H9 (cell line): ENCODE data around the gene ARHGEF7. TPM values are rescaled to one million over a fixed set of nuclear protein-coding genes. Genes with fewer than 3 reads are reported as not detected.
A peak's percentile ranks its signal among the peaks of the same experiment; 100 is the strongest.

Experiments used
- DNase-seq: peaks from one replicate; pipeline ENCODE4 v3.0.0-alpha.2; 2017
- H2AFZ ChIP-seq: one replicate; pipeline ENCODE4 v1.6.1; 2013; ENCODE audit warnings: mild to moderate bottlenecking, low read length, control low read depth, moderate library complexity
- H2AK5ac ChIP-seq: 2 replicates; pipeline ENCODE4 v1.6.1; 2013; ENCODE audit warnings: low read length, control low read depth, mixed read lengths; ENCODE audit not compliant: insufficient read length
- H2BK120ac ChIP-seq: one replicate; pipeline ENCODE4 v1.6.1; 2013; ENCODE audit warnings: low read depth, mild to moderate bottlenecking, low read length, control low read depth, inconsistent platforms; ENCODE audit not compliant: poor library complexity, severe bottlenecking
- H2BK12ac ChIP-seq: 2 replicates; pipeline ENCODE4 v1.6.1; 2013; ENCODE audit warnings: low read length, control low read depth, mixed read lengths, low read depth; ENCODE audit not compliant: insufficient read length
- H2BK15ac ChIP-seq: 2 replicates; pipeline ENCODE4 v1.6.1; 2013; ENCODE audit warnings: low read depth, low read length, control low read depth
- H2BK20ac ChIP-seq: one replicate; pipeline ENCODE4 v1.6.1; 2013; ENCODE audit warnings: low read depth, mild to moderate bottlenecking, low read length, control low read depth, inconsistent platforms; ENCODE audit not compliant: poor library complexity, severe bottlenecking
- H2BK5ac ChIP-seq: 2 replicates; pipeline ENCODE4 v1.6.1; 2013; ENCODE audit warnings: low read length, control low read depth, mixed read lengths; ENCODE audit not compliant: insufficient read length
- H3K14ac ChIP-seq: 2 replicates; pipeline ENCODE4 v1.6.1; 2013; ENCODE audit warnings: low read length, control low read depth; ENCODE audit not compliant: insufficient read depth
- H3K18ac ChIP-seq: 2 replicates; pipeline ENCODE4 v1.6.1; 2013; ENCODE audit warnings: low read depth, mild to moderate bottlenecking, mixed read lengths, low read length, control low read depth; ENCODE audit not compliant: insufficient read length
- H3K23ac ChIP-seq: 2 replicates; pipeline ENCODE4 v1.6.1; 2013; ENCODE audit warnings: low read length, control low read depth, mixed read lengths, low read depth; ENCODE audit not compliant: insufficient read length
- H3K23me2 ChIP-seq: 2 replicates; pipeline ENCODE4 v1.6.1; 2013; ENCODE audit warnings: low read depth, mild to moderate bottlenecking, mixed read lengths, low read length, control low read depth; ENCODE audit not compliant: insufficient read length, poor library complexity, severe bottlenecking
- H3K27ac ChIP-seq: 2 replicates; pipeline ENCODE4 v1.5.1; 2013; ENCODE audit warnings: low read length, control low read depth, mixed read lengths, low read depth; ENCODE audit not compliant: insufficient read length
- H3K27me3 ChIP-seq: 2 replicates; pipeline ENCODE4 v1.6.1; 2013; ENCODE audit warnings: low read length, control low read depth, inconsistent platforms; ENCODE audit not compliant: insufficient read depth
- H3K4ac ChIP-seq: 2 replicates; pipeline ENCODE4 v1.6.1; 2013; ENCODE audit warnings: low read depth, mild to moderate bottlenecking, control low read depth, inconsistent platforms, low read length, moderate library complexity
- H3K4me1 ChIP-seq: 2 replicates; pipeline ENCODE4 v1.6.1; 2013; ENCODE audit warnings: low read length, control low read depth, inconsistent platforms; ENCODE audit not compliant: insufficient read depth
- H3K4me2 ChIP-seq: 2 replicates; pipeline ENCODE4 v1.6.1; 2013; ENCODE audit warnings: low read length, control low read depth, mixed read lengths; ENCODE audit not compliant: insufficient read length, insufficient read depth
- H3K56ac ChIP-seq: 2 replicates; pipeline ENCODE4 v1.6.1; 2013; ENCODE audit warnings: low read depth, mild to moderate bottlenecking, mixed read lengths, low read length, control low read depth; ENCODE audit not compliant: insufficient read length
- H3K79me1 ChIP-seq: 2 replicates; pipeline ENCODE4 v1.6.1; 2013; ENCODE audit warnings: low read depth, mild to moderate bottlenecking, moderate library complexity, low read length, control low read depth, inconsistent platforms; ENCODE audit not compliant: insufficient read depth, poor library complexity, severe bottlenecking
- H3K79me2 ChIP-seq: 2 replicates; pipeline ENCODE4 v1.6.1; 2013; ENCODE audit warnings: low read length, control low read depth, inconsistent platforms; ENCODE audit not compliant: insufficient read depth
- H3K9ac ChIP-seq: 2 replicates; pipeline ENCODE4 v1.6.1; 2013; ENCODE audit warnings: low read length, control low read depth, mixed read lengths; ENCODE audit not compliant: insufficient read length; ENCODE audit errors: extremely low read depth
- H3K9me3 ChIP-seq: one replicate; pipeline ENCODE4 v1.6.1; 2013; ENCODE audit warnings: low read depth, low read length, inconsistent platforms; ENCODE audit not compliant: control insufficient read depth
- H3T11ph ChIP-seq: one replicate; pipeline ENCODE4 v1.6.1; 2013; ENCODE audit warnings: mild to moderate bottlenecking, low read length, control low read depth, inconsistent platforms
- H4K20me1 ChIP-seq: one replicate; pipeline ENCODE4 v1.6.1; 2013; ENCODE audit not compliant: control insufficient read depth, insufficient read length, insufficient read depth
- H4K5ac ChIP-seq: 2 replicates; pipeline ENCODE4 v1.6.1; 2013; ENCODE audit warnings: low read depth, mild to moderate bottlenecking, mixed read lengths, low read length, control low read depth; ENCODE audit not compliant: insufficient read length
- H4K8ac ChIP-seq: replicated peaks from 2 replicates; pipeline ENCODE4 v1.6.1; 2013; ENCODE audit warnings: low read length, control low read depth, mixed read lengths, low read depth; ENCODE audit not compliant: insufficient read length
- H4K91ac ChIP-seq: 2 replicates; pipeline ENCODE4 v1.6.1; 2013; ENCODE audit warnings: low read depth, mild to moderate bottlenecking, moderate library complexity, mixed read lengths, low read length, control low read depth; ENCODE audit not compliant: insufficient read length
- H3K27ac Mint-ChIP-seq, 3 experiments: 2 replicates in 2 of 3; 3 replicates in 1 of 3; pipeline ENCODE4 v1.8.0; 2020 to 2021; ENCODE audit warnings: mixed read lengths in 3 of 3, mild to moderate bottlenecking in 1 of 3, moderate library complexity in 1 of 3
- H3K27me3 Mint-ChIP-seq: 2 replicates; pipeline ENCODE4 v1.8.0; 2021; ENCODE audit warnings: low read depth, mild to moderate bottlenecking, moderate library complexity, mixed read lengths
- H3K36me3 Mint-ChIP-seq, 3 experiments: 2 replicates in 2 of 3; 3 replicates in 1 of 3; pipeline ENCODE4 v1.8.0; 2020 to 2021; ENCODE audit warnings: low read depth in 3 of 3, mixed read lengths in 3 of 3; ENCODE audit not compliant: insufficient read depth in 1 of 3
- H3K4me1 Mint-ChIP-seq, 2 experiments: 2 replicates each; pipeline ENCODE4 v1.8.0; 2020; ENCODE audit warnings: mixed read lengths in 2 of 2
- H3K4me3 Mint-ChIP-seq, 2 experiments: 2 replicates in 1 of 2; 3 replicates in 1 of 2; pipeline ENCODE4 v1.8.0; 2020 to 2021; ENCODE audit warnings: mild to moderate bottlenecking in 2 of 2, mixed read lengths in 2 of 2, moderate library complexity in 1 of 2
- H3K9me3 Mint-ChIP-seq, 2 experiments: 2 replicates in 1 of 2; 3 replicates in 1 of 2; pipeline ENCODE4 v1.8.0; 2020; ENCODE audit warnings: mild to moderate bottlenecking in 2 of 2, mixed read lengths in 2 of 2, moderate library complexity in 1 of 2
- CTCF ChIP-seq: fragments of 200-600 bp; sonication (generic); conservative IDR thresholded peaks from 3 replicates; pipeline ENCODE4 v1.8.0; 2021; ENCODE audit warnings: antibody characterized with exemption, mild to moderate bottlenecking
- WGBS: extraction: QIAGEN DNeasy Blood & Tissue Kit; methylation state at CpG from one replicate; pipeline ENCODE4 v1.1.7; 2013; ENCODE audit warnings: missing lambda C conversion rate, low lambda C conversion rate, mixed read lengths; ENCODE audit not compliant: insufficient read length; ENCODE audit errors: extremely low coverage; 5-methylcytosine and 5-hydroxymethylcytosine counted together
- total RNA-seq: library from RNA; stranded (reverse); gene quantifications from 2 replicates; pipeline ENCODE4 v1.2.1, GENCODE V29; 2021

Gene ARHGEF7
- total RNA-seq, 1 experiment from 2014 or later = 51.9 TPM

- H3K4me3 Mint-ChIP-seq = no peak overlapping the region
- Histone ChIP-seq H4K20me1 (peaks cover 2% of the 10 kb centered on the region), H3K9ac (no peak overlapping the region)
Measured at GRCh38 chr13:111174377-111175114, 59.4 kb downstream of the ARHGEF7 start.

More at GRCh38 chr13:111174377-111175114, 59.4 kb downstream of the ARHGEF7 start:
- Histone ChIP-seq H4K5ac (no peak overlapping the region), H3K23me2 (no peaks in the 10 kb centered on the region), H3K27me3 (no peaks in the 10 kb centered on the region; the same call in 1 of the 2 replicates), H3K23ac (no peak overlapping the region), H3K14ac (no peak overlapping the region), H3K56ac (no peak overlapping the region), H2AFZ (no peak overlapping the region), H3K4ac (no peak overlapping the region), H3K4me1 (peaks cover 4% of the 10 kb centered on the region; the same call in 1 of the 2 replicates), H4K8ac (no peak overlapping the region), H2BK12ac (no peak overlapping the region), H2BK5ac (no peak overlapping the region), H3K18ac (no peak overlapping the region), H3K79me2 (peaks cover 33% of the 10 kb centered on the region), H2BK20ac (no peak overlapping the region), H2BK120ac (no peak overlapping the region), H3K9me3 (no peaks in the 10 kb centered on the region), H2AK5ac (no peak overlapping the region), H3T11ph (no peak overlapping the region), H3K4me2 (no peak overlapping the region), H3K27ac (no peak overlapping the region), H2BK15ac (no peak overlapping the region), H3K79me1 (peaks cover 9% of the 10 kb centered on the region), H4K91ac (no peak overlapping the region)
- peak overlapping the region; percentile 19 to 30 (median 29); a peak in 3 of 7 replicates for H3K27ac Mint-ChIP-seq
- TF ChIP-seq CTCF = no peak
- H3K9me3 Mint-ChIP-seq = no peaks in the 10 kb centered on the region
- DNase-seq = no peak
- H3K36me3 Mint-ChIP-seq = peaks cover 6 to 11% (median 7%) of the 10 kb centered on the region in 3 experiments
- H3K4me1 Mint-ChIP-seq = peaks cover 13 to 16% of the 10 kb centered on the region in 2 experiments
- no CpG with 5 or more reads among the region's 15 CpGs for WGBS
- H3K27me3 Mint-ChIP-seq = no peaks in the 10 kb centered on the region
